G401 (cell line): ENCODE measurements around the gene WDSUB1. TPM values are rescaled to one million over a fixed set of nuclear protein-coding genes. Genes with fewer than 3 reads are reported as not detected.

Experiments used
- DNase-seq: peaks from one replicate; pipeline ENCODE4 v3.0.0-alpha.2; 2015; ENCODE audit warnings: low spot score
- in situ Hi-C: cut with HindIII; loops from 2 replicates; pipeline ENCODE4 v1.10.0; 2016; ENCODE audit warnings: low sequenced_read_pairs, mixed read lengths
- total RNA-seq: library from RNA; depleted of rRNA; stranded (reverse); fragments of >200 nt; shearing (Covaris generic); gene quantifications from 2 replicates; pipeline ENCODE4 v1.2.3, GENCODE V29; 2014; rRNA removed

The WDSUB1 gene
- 14.0 and 15.2 TPM in 2 replicates for total RNA-seq

- DNase-seq = peak; percentile 76
- in situ Hi-C loops = no loop called here
Observed at GRCh38 chr2:159285929-159286708, at the start of gene WDSUB1. WDSUB1 (minus strand) TSS chr2:159286703; CDS start chr2:159283069, 3,634 bp downstream.

DNA sequence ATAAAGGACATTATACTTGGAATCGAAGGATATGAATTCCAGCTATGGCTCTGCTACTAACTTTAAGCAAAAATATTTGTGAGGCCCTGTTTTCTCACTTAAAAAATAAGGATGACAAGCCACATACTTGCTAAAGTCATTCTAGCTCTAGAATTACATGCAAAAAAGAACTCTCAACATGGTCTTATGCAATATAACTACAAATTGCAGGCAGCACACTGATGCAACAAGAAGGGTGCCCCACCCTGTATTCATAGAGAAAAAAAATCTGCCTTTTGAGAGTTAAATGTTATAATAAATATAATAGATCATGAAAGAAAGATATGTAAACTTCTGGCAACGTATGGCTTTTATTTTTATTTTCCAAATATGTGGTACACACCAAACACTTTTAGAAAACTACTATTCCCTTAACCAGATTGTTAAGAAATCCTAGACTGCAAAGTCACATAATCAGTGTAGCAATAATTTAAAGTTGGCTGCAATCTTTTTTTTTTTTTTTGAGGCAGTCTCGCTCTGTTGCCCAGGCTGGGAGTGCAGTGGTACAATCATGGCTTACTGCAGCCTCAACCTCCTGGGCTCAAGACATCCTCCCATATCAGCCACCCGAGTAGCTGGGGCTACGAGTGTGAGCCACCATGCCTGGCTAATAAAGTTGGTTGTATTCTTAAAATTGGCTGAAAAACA is 40.2 kb upstream of the WDSUB1 start:
- in situ Hi-C loops = no loop called here
- no peak for DNase-seq

DNA sequence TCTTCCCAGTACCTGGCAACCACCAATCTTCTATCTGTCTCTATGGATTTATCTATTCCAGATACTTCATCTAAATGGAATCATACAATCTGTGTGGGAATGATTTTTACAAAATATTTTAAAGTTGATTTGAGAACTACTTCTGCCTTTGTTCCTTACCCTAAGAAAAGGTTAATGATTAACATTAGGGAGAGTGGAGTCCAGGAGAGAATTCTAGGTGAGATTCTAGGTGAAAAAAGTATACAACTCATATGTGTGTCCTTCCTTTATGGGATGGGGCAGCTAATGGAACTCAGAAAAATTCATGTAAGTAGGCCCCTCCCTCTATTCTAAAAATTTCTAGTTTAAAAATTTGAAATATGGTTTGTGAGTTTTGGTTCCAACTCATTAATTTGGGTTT is 35.9 kb upstream of the WDSUB1 start:
- no peak for DNase-seq
- in situ Hi-C loops = no loop called here

- no peak for DNase-seq
- in situ Hi-C loops = no loop called here
Observed at GRCh38 chr2:159317392-159318088, 31.0 kb upstream of the WDSUB1 start.

DNA sequence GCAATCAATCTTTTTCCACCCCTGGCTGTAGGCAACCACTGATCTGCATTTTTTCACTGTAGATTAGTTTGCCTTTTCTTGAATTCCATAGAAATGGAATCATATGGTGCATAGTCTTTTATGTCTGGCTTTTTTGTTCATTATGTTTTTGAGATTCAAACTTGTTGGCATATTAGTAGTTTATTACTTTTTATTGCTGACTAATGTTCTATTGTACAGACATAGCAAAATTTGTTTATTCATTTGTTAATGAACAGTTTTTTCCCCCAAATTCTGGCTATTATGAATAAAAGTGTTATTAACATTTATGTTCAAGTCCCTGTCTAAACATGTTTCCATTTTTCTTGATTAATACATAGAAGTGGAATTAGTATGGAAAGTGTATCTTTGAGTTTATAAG is 21.4 kb upstream of the WDSUB1 start:
- no peak for DNase-seq
- in situ Hi-C loops = no loop called here

- in situ Hi-C loops = no loop called here
- DNase-seq = no peak
Observed at GRCh38 chr2:159300586-159300985, 14.1 kb upstream of the WDSUB1 start.

DNA sequence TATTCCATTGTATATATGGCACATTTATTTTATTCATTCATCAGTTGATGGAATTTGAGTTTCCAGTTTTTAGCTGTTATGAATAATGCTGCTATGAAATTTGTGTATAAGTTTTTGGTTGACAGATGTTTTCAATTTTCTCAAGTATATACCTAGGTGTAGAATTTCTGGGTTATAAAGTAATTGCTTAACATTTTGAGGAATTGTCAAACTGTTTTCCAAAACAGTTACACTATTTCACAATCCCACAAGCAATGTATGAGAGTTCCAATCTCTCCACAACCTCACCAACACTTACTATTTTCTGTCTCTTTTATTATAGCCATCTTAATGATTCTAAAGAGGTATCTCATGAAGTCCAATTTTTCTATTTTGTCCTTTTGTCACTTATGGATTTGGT is 12.5 kb upstream of the WDSUB1 start:
- no peak for DNase-seq
- in situ Hi-C loops = no loop called here

DNA sequence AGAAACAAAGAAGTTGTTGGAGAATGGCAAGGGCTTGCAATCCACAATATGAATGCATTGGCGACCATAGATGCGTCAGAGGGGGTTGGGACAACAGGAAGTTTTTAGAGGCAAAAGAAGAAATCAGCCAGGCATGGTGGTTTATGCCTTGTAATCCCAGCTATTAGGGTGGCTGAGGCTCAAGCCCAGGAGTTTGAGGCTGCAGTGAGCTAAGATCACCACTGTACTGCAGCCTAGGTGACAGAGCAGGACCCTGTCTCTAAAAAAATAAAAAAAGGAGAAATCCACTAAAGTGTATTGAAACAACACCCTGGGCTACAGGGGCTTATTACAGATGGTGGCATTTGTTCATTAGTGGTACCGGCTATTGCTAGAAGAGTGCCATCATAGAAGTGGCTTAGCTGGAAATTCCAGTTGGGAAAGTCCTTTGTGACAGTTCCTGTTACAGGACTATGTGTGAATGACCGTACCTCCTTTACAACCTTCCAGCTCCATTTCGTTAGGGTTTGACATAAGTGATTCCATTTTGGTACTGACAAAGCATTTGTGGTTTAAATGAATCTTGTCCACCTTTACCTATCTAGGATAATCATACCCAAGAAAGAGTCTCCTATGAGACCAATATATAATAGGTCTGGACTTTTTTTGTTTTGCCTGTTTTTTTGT is 10.7 kb upstream of the WDSUB1 start:
- DNase-seq = no peak
- in situ Hi-C loops = no loop called here

DNA sequence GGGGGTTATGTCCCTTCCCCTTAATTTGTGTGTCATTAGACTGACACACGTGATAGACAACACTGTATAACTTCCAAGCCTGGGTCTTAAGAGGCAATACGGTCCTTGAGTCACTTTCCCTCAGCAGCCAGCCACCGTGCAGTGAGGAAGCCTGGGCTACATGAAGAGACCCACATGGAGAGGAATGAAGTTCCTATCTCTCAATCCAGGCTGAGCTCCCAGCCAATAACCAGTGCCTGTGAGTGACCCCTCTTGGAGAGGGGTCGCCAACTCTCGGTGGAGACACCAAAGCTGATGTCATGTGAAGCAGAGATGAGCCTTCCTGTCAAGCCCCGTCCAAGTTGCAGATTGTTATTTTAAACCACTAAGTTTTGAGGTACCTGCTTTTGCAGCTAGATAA is 5.7 kb upstream of the WDSUB1 start:
- no peak for DNase-seq
- in situ Hi-C loops = no loop called here

GRCh38 chr2:159290289-159290907 is 3.9 kb upstream of the WDSUB1 start:
- DNase-seq = no peak
- in situ Hi-C loops = no loop called here

GRCh38 chr2:159287733-159288132 is 1.2 kb upstream of the WDSUB1 start:
- in situ Hi-C loops = no loop called here

GRCh38 chr2:159286709-159287441 is 372 bp upstream of the WDSUB1 start:
- in situ Hi-C loops = no loop called here
- peak; percentile 97 for DNase-seq

More at GRCh38 chr2:159287733-159288132, 1.2 kb upstream of the WDSUB1 start:
- DNase-seq = no peak

GRCh38 chr2:159285433-159285832 is 1.1 kb downstream of the WDSUB1 start:
- in situ Hi-C loops = no loop called here
- no peak for DNase-seq

GRCh38 chr2:159283529-159283928 is 3.0 kb downstream of the WDSUB1 start:
- in situ Hi-C loops = no loop called here
- no peak for DNase-seq

GRCh38 chr2:159281002-159281401 is 5.5 kb downstream of the WDSUB1 start:
- in situ Hi-C loops = no loop called here
- no peak for DNase-seq

DNA sequence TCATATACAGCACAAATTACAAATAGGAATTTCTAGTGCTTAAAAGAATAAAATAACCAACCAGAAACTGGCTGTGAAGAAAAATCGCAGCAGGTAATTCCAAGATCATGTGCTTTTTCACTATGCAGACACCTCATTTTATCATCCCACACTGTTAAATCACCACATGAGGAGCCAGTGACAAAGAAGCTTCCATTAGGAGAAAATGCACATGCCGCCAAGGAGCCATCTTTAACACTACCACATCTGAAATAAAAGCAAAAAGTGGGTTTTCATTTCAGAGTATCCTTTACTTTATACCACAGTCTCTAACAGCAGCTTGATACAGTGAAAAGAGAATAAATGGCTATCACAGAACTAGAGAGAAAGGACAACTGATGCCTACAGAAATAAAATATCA is 6.8 kb downstream of the WDSUB1 start:
- in situ Hi-C loops = no loop called here
- DNase-seq = no peak

DNA sequence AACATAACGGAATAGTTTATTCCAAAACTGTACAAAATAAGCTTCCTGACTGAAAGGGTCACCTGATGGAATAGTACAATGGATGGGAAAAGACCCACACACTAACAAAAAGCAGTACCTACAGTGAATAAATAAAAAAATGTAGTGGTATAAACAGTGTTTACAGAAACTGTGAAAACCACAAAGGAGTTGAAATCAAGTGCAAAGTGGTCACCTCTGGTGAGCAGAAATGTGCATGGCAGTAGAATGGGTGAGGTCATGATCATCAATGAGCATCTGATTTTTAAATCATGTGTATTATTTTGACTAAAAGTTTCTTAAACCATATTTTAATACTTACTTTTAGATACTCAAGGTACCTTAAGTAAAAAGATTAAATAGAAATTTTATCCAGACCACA is 11.4 kb downstream of the WDSUB1 start:
- in situ Hi-C loops = no loop called here
- no peak for DNase-seq

DNA sequence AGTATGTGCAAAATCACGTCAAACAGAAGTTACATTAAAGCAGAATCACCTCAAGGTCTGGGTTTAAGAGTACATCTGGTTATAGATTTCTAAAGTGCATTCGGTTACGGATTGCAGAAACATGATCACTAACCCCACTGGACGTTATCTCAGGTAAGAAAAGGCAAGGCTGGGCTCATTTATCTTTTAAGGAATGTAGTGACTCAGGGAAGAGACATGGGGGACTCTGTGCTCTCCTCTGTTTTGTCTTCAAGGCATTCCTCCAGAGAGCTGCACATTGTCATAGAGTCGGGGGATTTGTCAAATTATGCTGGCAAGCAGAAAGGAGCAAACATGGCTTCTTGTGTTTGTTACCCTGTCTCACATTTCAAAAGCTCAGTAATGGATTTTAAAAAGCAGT is 14.3 kb downstream of the WDSUB1 start:
- in situ Hi-C loops = no loop called here
- DNase-seq = no peak
